Ovary (tissue), 3 donors: ENCODE measurements around the gene HES5.

ENCODE experiments used
- CTCF ChIP-seq, 3 donors: fragments of 450-650 bp in 2 of 3; fragments of 200-600 bp in 1 of 3; IDR thresholded peaks; one replicate each; pipeline versions ENCODE4 v1.5.1 to v1.8.0; 2016 to 2022; ENCODE audit warnings: antibody characterized with exemption in 3 of 3, mild to moderate bottlenecking in 1 of 3
- EP300 ChIP-seq: sonication (generic); formaldehyde crosslinking; IDR thresholded peaks from one replicate; pipeline ENCODE4 v1.6.1; 2017; ENCODE audit warnings: antibody characterized with exemption
- POLR2A ChIP-seq: fragments of 450-650 bp; IDR thresholded peaks from one replicate; pipeline ENCODE4 v1.6.1; 2017; ENCODE audit warnings: antibody characterized with exemption, mild to moderate bottlenecking, moderate library complexity
- donor health status: DM: no; HTN: no; CAD: no.

DNA sequence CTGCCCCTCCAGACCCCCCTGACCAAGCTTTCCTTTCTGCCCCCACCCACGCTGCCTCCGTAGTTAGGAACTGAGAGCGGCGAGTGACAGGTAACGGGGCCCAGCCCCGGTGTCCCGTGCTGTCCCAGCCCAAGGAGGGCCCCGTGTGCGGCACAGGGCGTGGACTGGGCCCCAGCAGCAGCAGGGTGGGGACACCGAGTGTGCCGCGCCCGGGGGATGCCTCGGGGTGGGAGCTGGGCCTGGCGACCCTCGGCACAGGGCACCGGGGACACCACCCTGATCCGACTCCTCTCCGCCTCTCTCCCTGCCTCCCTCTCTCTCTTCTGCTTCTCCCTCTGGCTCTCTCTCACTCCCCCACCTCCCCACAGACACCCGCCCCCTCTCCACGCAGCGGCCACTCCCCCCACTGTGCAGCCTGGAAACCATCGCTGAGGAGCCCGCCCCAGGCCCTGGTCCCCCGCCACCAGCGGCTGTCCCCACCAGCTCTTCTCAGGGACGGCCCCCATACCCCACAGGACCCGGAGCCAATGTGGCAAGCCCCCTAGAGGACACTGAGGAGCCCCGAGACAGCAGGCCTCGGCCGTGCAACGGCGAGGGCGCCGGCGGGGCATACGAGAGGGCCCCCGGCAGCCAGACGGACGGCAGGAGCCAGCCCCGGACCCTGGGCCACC, 26.4 kb downstream of the HES5 start:
- TF ChIP-seq CTCF (IDR thresholded peaks at IDR 0.05) (no peak), EP300 (no peak), POLR2A (no peak)
